ENCODE results near the gene ALAD. TPM values are rescaled to one million over a fixed set of nuclear protein-coding genes. Genes with fewer than 3 reads are reported as not detected.

Gene ALAD
- total RNA-seq, 2 donors from 2014 or later: 24.8 to 30.5 TPM

GRCh38 chr9:113352006-113352405 lies 49.1 kb downstream of the ALAD start:
- no peak for ATAC-seq (replicated peaks)
- Mint-ChIP-seq H3K27ac (peak overlapping the region; percentile 53), H3K4me1 (peaks cover 35% of the 10 kb centered on the region)

DNA sequence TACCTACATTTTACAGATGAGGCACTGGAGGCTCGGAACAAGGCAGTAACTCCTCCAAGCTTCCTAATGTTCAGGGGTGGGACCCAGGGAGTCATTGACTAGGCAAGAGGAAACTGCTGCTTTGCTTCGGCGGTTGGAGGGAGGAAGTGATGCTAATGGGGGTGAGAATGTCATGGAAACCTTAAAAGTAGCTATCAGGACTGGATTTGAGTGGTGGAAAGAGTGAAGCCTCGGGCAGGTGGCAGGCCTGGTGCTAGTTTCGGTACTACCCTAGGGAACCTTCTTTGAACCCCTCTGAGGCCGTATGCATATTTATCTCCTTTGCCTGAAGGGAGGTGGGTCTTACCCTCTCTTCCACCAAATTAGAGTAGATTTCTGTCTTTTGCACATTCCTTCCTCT lies 50.1 kb downstream of the ALAD start:
- peak overlapping the region; percentile 96 for H3K4me3 Mint-ChIP-seq
- peaks cover 32% of the 10 kb centered on the region for H3K36me3 Mint-ChIP-seq (ENCODE audit: low read depth)
- ATAC-seq (replicated peaks): peak; percentile 60
- peak overlapping the region; percentile 90 for H3K27ac Mint-ChIP-seq
- H3K4me1 Mint-ChIP-seq: peaks cover 28% of the 10 kb centered on the region
- H3K27me3 Mint-ChIP-seq: peaks cover 24% of the 10 kb centered on the region
- H3K9me3 Mint-ChIP-seq: no peaks in the 10 kb centered on the region

More at GRCh38 chr9:113352006-113352405, 49.1 kb downstream of the ALAD start:
- Mint-ChIP-seq H3K36me3 (ENCODE audit: low read depth) (peaks cover 40% of the 10 kb centered on the region), H3K9me3 (no peaks in the 10 kb centered on the region), H3K27me3 (peaks cover 31% of the 10 kb centered on the region), H3K4me3 (peak overlapping the region; percentile 96)

GRCh38 chr9:113350107-113350661 lies 50.9 kb downstream of the ALAD start:
- H3K27me3 Mint-ChIP-seq: peaks cover 24% of the 10 kb centered on the region
- H3K4me3 Mint-ChIP-seq: peak overlapping the region; percentile 96
- peak; percentile 66 for ATAC-seq (replicated peaks)

GRCh38 chr9:113349445-113350094 lies 51.5 kb downstream of the ALAD start, which contains the start of gene BSPRY:
TSS of gene BSPRY (plus strand) at chr9:113349541. CDS start at chr9:113349580, 39 bp downstream.
- peak; percentile 63 for ATAC-seq (replicated peaks)
- Mint-ChIP-seq H3K27me3 (peaks cover 24% of the 10 kb centered on the region), H3K4me1 (peaks cover 37% of the 10 kb centered on the region), H3K27ac (peak within 1 kb of the TSS; percentile 90), H3K4me3 (peak within 1 kb of the TSS; percentile 96), H3K9me3 (no peaks in the 10 kb centered on the region), H3K36me3 (ENCODE audit: low read depth) (peaks cover 20% of the 10 kb centered on the region)

More at GRCh38 chr9:113350107-113350661, 50.9 kb downstream of the ALAD start:
- Mint-ChIP-seq H3K27ac (peak overlapping the region; percentile 90), H3K9me3 (no peaks in the 10 kb centered on the region), H3K4me1 (peaks cover 35% of the 10 kb centered on the region), H3K36me3 (ENCODE audit: low read depth) (peaks cover 24% of the 10 kb centered on the region)

DNA sequence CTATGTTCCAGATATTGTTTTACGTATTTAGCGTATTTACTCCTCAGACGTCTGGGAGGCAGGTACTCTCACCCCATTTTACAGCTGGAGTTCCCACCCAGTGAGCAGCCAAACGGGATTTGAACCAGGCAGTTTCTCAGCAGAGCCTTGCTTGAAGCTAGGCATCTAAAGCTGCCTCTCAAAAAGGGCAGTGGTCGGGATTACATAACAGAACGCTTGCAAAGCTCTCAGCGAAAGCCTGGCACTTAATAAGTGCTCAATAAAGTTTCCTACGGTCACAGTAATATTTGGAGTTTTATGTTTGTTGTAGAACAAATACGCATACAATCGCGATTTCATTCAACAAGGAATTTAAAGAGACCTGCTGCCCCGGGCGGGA lies 52.0 kb downstream of the ALAD start:
- Mint-ChIP-seq H3K27ac (no peak overlapping the region), H3K4me1 (peaks cover 37% of the 10 kb centered on the region), H3K4me3 (peak overlapping the region; percentile 96), H3K27me3 (peaks cover 24% of the 10 kb centered on the region), H3K9me3 (no peaks in the 10 kb centered on the region), H3K36me3 (ENCODE audit: low read depth) (peaks cover 20% of the 10 kb centered on the region)
- ATAC-seq (replicated peaks): no peak

GRCh38 chr9:113348437-113348836 lies 52.6 kb downstream of the ALAD start:
- no peaks in the 10 kb centered on the region for H3K9me3 Mint-ChIP-seq
- peaks cover 20% of the 10 kb centered on the region for H3K36me3 Mint-ChIP-seq (ENCODE audit: low read depth)
- H3K4me1 Mint-ChIP-seq: peaks cover 37% of the 10 kb centered on the region
- peak overlapping the region; percentile 96 for H3K4me3 Mint-ChIP-seq
- no peak overlapping the region for H3K27ac Mint-ChIP-seq
- H3K27me3 Mint-ChIP-seq: peaks cover 24% of the 10 kb centered on the region
- ATAC-seq (replicated peaks): no peak

DNA sequence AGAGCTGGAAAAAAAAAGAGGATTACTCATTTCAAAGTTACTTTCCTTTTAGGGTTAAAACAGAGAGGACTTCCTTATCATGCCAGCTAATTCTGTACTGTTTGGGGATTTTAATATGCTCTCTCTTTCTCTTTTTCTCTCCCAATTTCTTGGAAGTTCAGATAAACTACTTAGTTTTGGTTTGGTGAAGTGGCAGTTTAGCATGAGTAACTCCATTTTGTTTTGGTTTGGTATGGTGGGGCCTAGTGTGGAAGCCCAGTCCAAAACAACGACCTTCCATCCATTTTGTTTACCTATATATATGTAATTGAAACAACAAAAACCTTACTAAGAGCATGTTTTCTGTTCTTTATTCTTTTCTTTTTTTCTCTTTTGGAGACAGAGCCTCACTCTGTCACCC lies 55.4 kb downstream of the ALAD start:
- ATAC-seq (replicated peaks): peak; percentile 5
- peaks cover 23% of the 10 kb centered on the region for H3K4me1 Mint-ChIP-seq
- H3K27ac Mint-ChIP-seq: peak overlapping the region; percentile 14

DNA sequence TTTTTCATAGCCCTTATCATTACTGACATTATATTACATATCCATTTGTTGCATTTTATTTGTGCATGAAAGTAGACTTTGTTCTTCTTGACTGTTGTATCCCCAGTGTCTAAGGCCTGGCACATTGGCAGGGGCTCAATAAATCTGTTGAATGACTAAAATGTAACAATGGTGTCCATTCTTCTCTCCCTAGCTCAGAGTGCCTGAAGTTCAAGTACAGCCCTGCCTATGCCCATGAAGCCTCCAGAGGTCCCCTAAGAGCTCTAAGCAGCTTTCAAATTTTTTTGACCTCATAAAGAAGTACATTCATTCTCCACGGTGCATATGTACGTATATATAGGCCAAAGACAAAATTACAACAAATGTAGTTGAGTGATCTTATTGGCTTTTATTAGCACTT lies 55.9 kb downstream of the ALAD start:
- Mint-ChIP-seq H3K27ac (peak overlapping the region; percentile 14), H3K27me3 (peaks cover 5% of the 10 kb centered on the region), H3K9me3 (no peaks in the 10 kb centered on the region), H3K36me3 (ENCODE audit: low read depth) (peaks cover 2% of the 10 kb centered on the region), H3K4me3 (peak overlapping the region; percentile 6), H3K4me1 (peaks cover 22% of the 10 kb centered on the region)
- ATAC-seq (replicated peaks): no peak

More for the DNA sequence above, 55.4 kb downstream of the ALAD start:
- Mint-ChIP-seq H3K4me3 (peak overlapping the region; percentile 6), H3K27me3 (peaks cover 7% of the 10 kb centered on the region), H3K9me3 (no peaks in the 10 kb centered on the region), H3K36me3 (ENCODE audit: low read depth) (peaks cover 7% of the 10 kb centered on the region)

GRCh38 chr9:113343732-113344231 lies 57.3 kb downstream of the ALAD start:
- no peak for ATAC-seq (replicated peaks)
- peak overlapping the region; percentile 45 for H3K27ac Mint-ChIP-seq
- peaks cover 26% of the 10 kb centered on the region for H3K4me1 Mint-ChIP-seq

DNA sequence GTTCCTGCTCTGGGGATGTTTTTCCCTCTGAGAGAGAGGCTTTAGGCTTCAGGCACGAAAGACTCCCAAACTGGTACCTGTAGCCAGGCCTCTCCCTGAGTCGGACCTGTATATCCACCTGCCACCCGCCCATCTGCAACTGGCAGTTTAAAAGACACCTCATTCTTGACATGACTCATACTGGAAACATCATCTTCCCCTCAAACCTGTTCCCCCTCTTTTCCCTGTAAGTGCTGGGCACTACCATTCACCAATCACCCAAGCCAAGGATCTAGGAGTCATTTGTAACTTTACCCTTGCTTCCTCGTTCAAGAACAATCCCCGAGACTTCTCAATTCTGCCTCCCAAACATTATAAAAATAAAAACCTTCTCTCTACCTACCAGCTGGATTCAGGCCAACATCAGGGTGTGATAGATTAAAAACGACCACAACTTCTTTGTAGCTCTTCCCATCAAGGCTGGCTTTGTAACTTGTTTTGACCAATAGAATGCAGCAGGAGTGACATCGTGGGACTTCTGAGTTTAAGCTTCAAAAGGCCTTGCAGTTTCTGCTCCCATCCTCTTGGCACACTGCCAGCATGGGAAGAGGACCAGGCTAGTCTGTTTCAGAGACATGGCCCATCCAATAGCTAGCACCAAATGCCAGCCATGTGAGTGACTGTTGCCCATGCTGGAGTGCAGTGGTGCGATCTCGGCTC lies 59.2 kb downstream of the ALAD start:
- Mint-ChIP-seq H3K9me3 (no peaks in the 10 kb centered on the region), H3K36me3 (ENCODE audit: low read depth) (no peaks in the 10 kb centered on the region), H3K27ac (peak overlapping the region; percentile 15), H3K27me3 (no peaks in the 10 kb centered on the region), H3K4me3 (peak overlapping the region; percentile 87), H3K4me1 (peaks cover 26% of the 10 kb centered on the region)
- peak; percentile 23 for ATAC-seq (replicated peaks)

More at GRCh38 chr9:113343732-113344231, 57.3 kb downstream of the ALAD start:
- Mint-ChIP-seq H3K4me3 (no peak overlapping the region), H3K36me3 (ENCODE audit: low read depth) (no peaks in the 10 kb centered on the region), H3K9me3 (no peaks in the 10 kb centered on the region), H3K27me3 (no peaks in the 10 kb centered on the region)

GRCh38 chr9:113340011-113340699 lies 60.9 kb downstream of the ALAD start, which contains the start of gene WDR31:
TSS of gene WDR31 (minus strand) at chr9:113340275. CDS start at chr9:113332022, 8,253 bp downstream.
- Mint-ChIP-seq H3K4me3 (peak within 1 kb of the TSS; percentile 87), H3K4me1 (peaks cover 19% of the 10 kb centered on the region), H3K36me3 (ENCODE audit: low read depth) (no peaks in the 10 kb centered on the region), H3K27ac (peak within 1 kb of the TSS; percentile 70), H3K27me3 (no peaks in the 10 kb centered on the region), H3K9me3 (no peaks in the 10 kb centered on the region)
- ATAC-seq (replicated peaks): peak; percentile 94

GRCh38 chr9:113337714-113338113 lies 63.4 kb downstream of the ALAD start:
- no peak for ATAC-seq (replicated peaks)
- H3K9me3 Mint-ChIP-seq: no peaks in the 10 kb centered on the region
- H3K36me3 Mint-ChIP-seq (ENCODE audit: low read depth): no peaks in the 10 kb centered on the region

More at GRCh38 chr9:113337714-113338113, 63.4 kb downstream of the ALAD start:
- H3K4me3 Mint-ChIP-seq: no peak overlapping the region
- H3K27me3 Mint-ChIP-seq: no peaks in the 10 kb centered on the region
- peaks cover 17% of the 10 kb centered on the region for H3K4me1 Mint-ChIP-seq
- no peak overlapping the region for H3K27ac Mint-ChIP-seq

Data from activated T-helper 17 cell treated with anti-CD3 and anti-CD28 coated beads, Interleukin-2, amount 50 U/mL, for 72 hours (primary cell).